GM21576 (cell line): ENCODE measurements around the gene SORCS2.

ENCODE experiments used
- ATAC-seq: cut with Tn5 transposase; IDR thresholded peaks from one replicate; pipeline ENCODE4 v1.9.1; 2021; ENCODE audit warnings: mild to moderate bottlenecking, moderate library complexity; ENCODE audit not compliant: unreplicated experiment

Gene SORCS2

GRCh38 chr4:7536876-7537275, 344.5 kb downstream of the SORCS2 start:
- no peak for ATAC-seq

- no peak for ATAC-seq
Measured at GRCh38 chr4:7537853-7538400, 345.6 kb downstream of the SORCS2 start.

GRCh38 chr4:7538518-7538917, 346.2 kb downstream of the SORCS2 start:
- ATAC-seq, result no peak

- no peak for ATAC-seq
Measured at GRCh38 chr4:7539186-7539585, 346.8 kb downstream of the SORCS2 start.

GRCh38 chr4:7539659-7540058, 347.3 kb downstream of the SORCS2 start:
- ATAC-seq, result no peak

- ATAC-seq, result no peak
Measured at GRCh38 chr4:7540206-7540605, 347.9 kb downstream of the SORCS2 start.

GRCh38 chr4:7540654-7541413, 348.5 kb downstream of the SORCS2 start:
- ATAC-seq, result no peak

GRCh38 chr4:7541414-7541810, 349.1 kb downstream of the SORCS2 start:
- no peak for ATAC-seq

- ATAC-seq, result no peak
Measured at GRCh38 chr4:7542781-7543180, 350.4 kb downstream of the SORCS2 start.

- no peak for ATAC-seq
Measured at GRCh38 chr4:7546152-7546808, 353.9 kb downstream of the SORCS2 start.

- no peak for ATAC-seq
Measured at GRCh38 chr4:7546809-7547367, 354.6 kb downstream of the SORCS2 start.

- ATAC-seq, result no peak
Measured at GRCh38 chr4:7547368-7548040, 355.2 kb downstream of the SORCS2 start.

GRCh38 chr4:7549866-7550265, 357.5 kb downstream of the SORCS2 start:
- no peak for ATAC-seq

GRCh38 chr4:7552466-7552865, 360.1 kb downstream of the SORCS2 start:
- no peak for ATAC-seq

GRCh38 chr4:7553280-7553679, 360.9 kb downstream of the SORCS2 start:
- no peak for ATAC-seq

- ATAC-seq, result no peak
Measured at GRCh38 chr4:7554905-7555304, 362.6 kb downstream of the SORCS2 start.

- no peak for ATAC-seq
Measured at GRCh38 chr4:7556558-7556957, 364.2 kb downstream of the SORCS2 start.

- no peak for ATAC-seq
Measured at GRCh38 chr4:7557456-7557855, 365.1 kb downstream of the SORCS2 start.

- no peak for ATAC-seq
Measured at GRCh38 chr4:7558436-7558835, 366.1 kb downstream of the SORCS2 start.

GRCh38 chr4:7559316-7559715, 367.0 kb downstream of the SORCS2 start:
- no peak for ATAC-seq

GRCh38 chr4:7559741-7560395, 367.5 kb downstream of the SORCS2 start:
- no peak for ATAC-seq
